ENCODE data around the gene HIF3A.
A peak's percentile ranks its signal among the peaks of the same experiment; 100 is the strongest.
"Not testable (repeated sequence)": the region's sequence is repeated elsewhere in the genome, so short reads cannot be mapped to it uniquely, and the experiment has no call there.

The HIF3A gene

DNA sequence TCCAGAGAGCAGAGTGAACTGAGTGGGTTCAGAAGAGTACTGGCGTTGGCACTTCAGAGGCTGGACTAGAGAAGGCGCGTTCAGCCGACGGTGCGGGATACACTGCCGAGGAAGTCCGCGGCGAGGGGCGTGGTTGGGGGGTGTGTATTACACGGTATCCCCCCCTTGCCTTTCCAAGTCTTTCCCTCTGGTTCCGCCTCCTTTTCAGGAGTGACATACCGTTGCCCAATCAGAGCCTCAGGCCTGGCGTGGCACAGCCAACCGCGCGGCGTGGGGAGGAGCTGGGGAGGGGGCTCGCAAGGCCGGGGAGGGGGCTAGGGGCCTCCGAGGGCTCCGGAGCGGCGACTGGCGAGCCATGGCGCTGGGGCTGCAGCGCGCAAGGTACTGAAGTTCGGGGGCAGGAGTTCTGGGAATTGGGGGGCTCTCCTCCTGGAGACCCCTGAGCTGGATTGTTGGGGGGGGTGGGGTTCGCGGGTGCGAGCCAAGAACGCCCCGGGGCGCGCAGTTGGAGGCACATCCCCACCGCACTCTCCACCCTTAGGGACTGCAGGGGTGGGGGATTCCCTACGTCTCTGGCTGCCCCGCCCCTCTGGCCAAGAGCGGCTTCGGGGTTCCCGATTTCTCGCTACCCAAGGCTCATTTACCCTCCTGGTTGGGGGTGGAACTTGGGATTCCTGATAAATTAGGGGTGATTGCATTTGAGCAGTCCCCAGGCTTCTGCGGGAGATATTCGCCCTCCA lies at the start of gene HIF3A:
HIF3A (plus strand) TSS at position 321 of the 740 bp plus-strand sequence; CDS start at position 356, 35 bp downstream.
- DNase-seq: no peak

GRCh38 chr19:46250076-46250735 lies 46.6 kb upstream of the HIF3A start:
- DNase-seq: no peak

DNA sequence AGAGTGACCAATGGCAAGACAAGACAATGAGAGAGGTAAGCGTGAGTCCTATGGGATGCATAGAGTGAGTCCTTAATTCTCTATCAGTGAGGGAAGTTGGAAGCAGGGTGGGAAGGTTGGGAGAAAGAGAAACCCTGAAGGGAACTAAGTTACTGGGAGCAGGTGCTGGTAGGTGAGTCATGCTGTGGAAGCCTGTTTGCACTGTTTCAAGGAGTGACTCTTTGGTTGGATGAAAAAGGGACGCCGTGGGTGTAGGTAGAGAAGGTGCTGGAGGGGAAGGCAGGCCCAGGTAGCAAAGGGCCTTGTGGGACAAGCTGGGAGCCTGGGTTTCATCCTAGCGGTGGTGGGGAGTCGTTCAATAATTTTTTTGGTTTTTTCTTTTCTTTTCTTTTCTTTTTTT lies 45.4 kb upstream of the HIF3A start:
- no peak for DNase-seq

DNA sequence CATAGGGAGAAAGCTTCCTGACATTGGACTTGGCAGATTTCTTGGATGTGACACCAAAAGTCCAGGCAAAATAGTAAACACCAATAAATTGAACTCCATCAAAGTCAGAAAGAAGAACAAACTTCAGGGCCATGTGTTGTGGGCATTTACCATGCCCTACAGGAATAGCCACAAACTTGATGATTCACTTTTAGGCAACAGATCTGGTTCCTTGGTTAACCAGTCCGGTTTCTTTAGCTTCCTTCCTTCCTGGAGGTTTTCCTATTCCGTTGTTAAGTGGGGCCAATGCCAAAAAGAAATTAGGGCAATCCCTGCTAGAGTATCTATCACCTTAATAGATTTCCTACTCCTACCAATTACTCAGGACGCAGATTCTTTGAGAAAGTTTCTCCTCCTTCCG lies 42.1 kb upstream of the HIF3A start:
- DNase-seq: no peak

- DNase-seq: no peak
Observed at GRCh38 chr19:46256855-46257254, 40.0 kb upstream of the HIF3A start.

DNA sequence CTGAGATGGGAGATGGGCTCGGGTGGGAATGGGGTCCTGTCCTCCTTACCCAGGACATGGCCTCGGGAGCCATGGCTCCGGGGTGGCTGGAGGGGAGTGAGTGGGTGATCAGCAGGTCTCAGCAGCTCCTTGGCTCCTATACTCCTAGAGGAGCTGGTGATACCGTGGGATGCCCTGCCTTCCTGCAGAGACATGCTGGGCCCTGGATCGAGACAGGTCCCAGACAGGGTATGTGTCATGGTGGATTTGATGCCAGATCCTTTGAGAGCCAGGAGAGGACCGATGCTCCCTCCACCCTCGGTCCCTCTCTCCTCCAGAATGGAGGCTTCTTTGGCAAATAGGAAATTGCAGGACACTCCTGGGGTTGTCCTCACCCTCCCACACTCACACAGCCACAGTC lies 35.3 kb upstream of the HIF3A start:
- not testable (repeated sequence) for DNase-seq

DNA sequence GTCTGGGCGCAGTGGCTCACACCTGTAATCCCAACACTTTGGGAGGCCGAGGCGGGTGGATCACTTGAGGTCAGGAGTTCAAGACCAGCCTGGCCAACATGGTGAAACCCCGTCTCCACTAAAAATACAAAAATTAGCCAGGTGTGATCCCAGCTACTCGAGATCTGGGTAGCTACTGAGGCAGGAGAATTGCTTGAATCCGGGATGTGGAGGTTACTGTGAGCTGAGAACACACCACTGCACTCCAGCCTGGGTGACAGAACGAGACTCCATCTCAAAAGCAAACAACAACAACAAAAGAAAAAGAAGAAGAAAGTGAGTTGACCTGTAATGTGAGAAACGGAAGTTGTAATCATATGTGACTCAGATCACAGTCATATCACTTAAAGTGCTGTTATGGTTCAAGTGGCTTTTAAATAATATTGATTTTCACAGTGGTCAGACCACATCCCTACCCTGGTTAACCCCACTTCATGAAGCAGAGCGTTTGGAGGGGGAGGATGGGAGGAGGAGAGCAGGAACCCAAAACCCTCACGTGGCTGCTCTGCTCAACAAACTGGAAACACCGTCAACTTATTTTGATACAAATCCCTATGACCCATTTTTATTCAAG lies 34.1 kb upstream of the HIF3A start:
- DNase-seq: peak; percentile 29

DNA sequence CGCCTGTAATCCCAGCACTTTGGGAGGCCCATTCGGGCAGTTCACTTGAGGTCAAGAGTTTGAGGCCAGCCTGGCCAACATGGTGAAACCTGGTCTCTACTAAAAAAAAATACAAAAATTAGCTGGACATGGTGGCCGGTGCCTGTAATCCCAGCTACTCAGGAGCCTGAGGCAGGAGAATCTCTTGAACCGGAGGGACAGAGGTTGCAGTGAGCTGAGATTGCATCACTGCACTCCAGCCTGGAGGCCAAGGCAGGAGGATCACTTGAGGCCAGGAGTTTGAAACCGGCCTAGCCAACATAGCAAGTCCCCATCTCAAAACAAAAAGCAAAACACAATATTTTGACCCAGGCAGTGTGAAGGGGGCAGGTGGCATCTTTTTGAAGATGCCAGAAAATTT lies 32.0 kb upstream of the HIF3A start:
- DNase-seq: not testable (repeated sequence)

DNA sequence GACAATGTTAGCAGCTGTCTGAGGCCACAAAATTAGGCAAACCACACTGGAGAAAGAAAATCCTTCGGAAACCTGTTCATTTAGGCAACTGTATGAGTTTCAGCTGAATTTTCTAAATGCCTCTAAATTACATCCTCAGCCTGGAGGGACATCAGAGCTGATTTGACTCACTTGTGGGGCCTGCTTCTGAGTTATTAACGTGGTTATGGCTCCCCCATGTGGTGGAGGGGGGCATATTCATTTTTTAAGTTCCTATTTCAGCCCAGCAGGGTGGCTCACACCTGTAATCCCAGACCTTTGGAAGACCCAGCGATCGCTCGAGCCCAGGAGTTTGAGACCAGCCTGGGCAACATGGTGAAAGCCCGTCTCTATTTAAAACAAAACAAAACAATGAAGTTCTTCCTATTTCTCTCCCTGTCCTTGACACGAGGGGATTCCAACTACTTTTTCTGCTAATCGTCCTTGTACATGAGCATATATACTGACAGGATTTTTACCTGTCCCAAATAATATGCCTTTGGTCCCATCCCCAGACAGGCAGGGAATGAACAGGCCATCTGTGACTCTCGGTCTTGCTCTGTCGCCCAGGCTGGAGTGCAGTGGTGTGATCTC lies 31.5 kb upstream of the HIF3A start:
- peak; percentile 61 for DNase-seq

DNA sequence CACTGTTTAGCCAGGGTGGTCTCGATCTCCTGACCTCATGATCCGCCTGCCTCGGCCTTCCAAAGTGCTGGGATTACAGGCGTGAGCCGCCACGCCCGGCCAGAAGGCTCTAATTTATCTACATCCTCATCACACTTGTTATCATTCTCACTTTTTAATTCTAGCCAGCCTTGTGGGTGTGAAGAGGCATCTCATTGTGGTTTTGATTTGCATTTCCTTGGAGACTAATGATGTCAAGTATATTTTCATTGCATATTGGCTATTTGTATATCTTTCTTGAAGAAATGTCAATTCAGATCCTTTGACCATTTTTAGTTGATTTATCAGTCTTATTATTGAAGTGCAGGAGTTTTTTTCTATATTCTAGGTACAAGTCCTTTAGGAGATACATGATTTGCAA lies 27.7 kb upstream of the HIF3A start:
- DNase-seq: no peak

DNA sequence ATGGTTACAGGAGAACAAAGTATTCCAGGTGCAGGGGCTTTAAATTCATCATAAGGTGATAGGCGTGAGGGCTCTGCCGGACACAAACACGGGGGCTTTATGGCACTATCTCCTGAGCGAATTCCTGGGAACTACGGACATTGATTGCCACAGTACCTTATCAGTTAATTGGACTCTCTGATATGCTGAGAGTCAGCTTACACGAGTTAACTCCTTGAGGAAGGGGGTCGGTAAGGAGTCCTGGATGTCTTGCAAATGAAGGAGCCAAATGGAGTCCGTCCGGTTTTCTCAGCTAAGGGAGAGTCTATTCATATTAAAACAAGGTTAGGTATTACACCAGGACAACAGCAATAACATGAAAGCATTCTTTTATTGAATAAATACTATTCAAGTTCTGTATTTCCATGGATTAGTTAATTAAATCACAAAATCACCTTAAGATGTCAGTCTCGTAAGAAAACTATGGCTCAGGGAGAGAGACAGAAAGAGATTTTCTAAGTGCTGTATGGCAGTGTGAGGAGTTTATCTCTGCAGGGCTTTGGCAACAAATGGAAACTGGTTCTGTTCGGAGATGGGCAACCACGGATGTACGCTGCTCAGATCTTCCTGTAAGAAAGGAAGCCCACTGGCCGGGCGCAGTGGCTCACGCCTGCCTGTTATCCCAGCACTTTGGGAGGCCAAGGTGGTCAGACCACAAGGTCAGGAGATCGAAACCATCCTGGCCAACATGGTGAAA lies 26.2 kb upstream of the HIF3A start:
- no peak for DNase-seq

- DNase-seq: no peak
Observed at GRCh38 chr19:46271481-46272197, 25.2 kb upstream of the HIF3A start.

DNA sequence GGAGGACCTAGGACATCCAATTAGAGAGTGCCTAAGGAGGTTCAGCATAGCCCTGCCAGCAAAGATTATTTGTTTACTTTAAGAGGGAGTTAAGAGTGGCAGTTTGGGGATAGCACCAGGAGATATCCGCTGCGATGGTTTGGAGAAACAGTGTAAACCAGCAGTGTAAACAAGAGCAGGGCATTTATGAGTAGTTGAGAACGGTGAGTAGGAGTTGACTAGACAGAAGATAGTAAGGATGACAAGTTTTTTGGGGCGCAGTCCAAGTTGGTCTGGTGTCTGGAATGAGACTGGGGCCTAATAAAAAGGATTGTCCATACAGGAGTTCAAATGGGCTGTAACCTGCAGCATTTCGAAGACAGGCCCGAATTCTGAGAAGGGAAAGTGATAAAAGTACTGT lies 22.9 kb upstream of the HIF3A start:
- DNase-seq: not testable (repeated sequence)

DNA sequence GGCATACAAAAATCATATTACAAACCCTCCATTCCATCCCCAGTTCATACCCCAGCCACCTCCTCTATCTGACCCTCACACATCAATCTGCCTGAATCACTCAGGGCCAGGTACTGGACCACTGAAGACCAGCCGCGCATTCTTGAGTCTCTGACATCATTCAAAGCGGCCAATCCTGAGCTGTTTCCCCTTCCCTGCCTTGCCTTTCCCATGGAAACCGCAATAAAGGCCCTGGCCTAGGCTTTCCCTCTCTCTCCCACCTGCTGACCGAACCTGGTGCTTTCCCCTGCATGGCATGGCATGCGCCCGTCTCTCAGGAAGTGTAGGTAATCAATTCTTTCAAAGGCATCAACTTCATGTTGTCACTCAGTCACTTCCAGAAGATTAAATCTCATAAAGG lies 17.7 kb upstream of the HIF3A start:
- DNase-seq: no peak

- no peak for DNase-seq
Observed at GRCh38 chr19:46283771-46284170, 13.1 kb upstream of the HIF3A start.

DNA sequence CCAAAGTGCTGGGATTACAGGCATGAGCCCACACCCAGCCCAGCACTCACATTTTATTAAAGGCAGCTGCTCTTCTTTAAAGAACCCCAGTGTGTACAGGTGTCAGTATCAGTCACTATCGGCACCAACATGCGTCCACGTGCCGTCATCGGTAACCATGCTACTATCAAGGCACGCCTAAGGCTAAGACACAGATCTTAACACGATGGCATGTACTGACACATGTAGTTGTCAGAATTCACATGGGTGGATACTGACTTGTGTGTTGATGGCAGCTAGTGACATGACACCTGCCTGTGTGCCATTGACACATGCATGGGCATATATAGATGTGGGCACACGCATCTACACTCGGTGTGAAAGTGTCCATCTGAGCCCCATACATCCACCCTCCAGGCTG lies 12.2 kb upstream of the HIF3A start:
- DNase-seq: no peak

- DNase-seq: no peak
Observed at GRCh38 chr19:46287585-46287984, 9.3 kb upstream of the HIF3A start.

DNA sequence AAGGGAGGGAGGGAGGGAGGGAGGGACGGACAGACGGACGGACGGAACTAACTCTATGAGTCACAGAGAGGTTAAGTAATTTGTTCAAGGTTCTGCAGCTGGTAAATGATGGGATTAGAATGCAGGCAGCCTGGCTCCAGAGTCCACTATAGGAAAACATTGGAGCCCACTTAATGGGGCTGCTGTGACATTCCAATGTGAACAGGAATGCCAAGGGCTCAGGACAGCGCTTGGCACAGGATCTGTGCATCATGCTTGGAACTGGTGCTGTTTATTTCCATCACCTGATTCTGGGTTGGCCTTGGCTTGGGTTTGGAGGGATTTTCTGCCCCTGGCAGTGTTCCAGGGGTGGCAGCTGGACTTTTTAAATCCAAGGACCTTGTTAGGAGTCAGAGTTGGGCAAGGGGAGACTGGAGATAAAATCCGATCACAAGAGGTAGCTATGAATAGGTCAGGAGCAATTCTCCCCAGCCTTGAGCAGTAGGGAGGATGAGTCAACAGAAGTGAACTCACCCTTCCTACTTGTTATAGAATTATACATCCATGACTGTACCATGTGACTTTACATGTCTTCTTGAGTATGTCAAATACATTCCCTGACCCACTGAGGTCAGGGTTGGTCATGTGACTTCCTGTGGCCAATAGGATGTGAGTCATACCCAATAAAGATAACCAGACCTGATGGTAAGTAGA lies 7.8 kb upstream of the HIF3A start:
- DNase-seq: no peak

DNA sequence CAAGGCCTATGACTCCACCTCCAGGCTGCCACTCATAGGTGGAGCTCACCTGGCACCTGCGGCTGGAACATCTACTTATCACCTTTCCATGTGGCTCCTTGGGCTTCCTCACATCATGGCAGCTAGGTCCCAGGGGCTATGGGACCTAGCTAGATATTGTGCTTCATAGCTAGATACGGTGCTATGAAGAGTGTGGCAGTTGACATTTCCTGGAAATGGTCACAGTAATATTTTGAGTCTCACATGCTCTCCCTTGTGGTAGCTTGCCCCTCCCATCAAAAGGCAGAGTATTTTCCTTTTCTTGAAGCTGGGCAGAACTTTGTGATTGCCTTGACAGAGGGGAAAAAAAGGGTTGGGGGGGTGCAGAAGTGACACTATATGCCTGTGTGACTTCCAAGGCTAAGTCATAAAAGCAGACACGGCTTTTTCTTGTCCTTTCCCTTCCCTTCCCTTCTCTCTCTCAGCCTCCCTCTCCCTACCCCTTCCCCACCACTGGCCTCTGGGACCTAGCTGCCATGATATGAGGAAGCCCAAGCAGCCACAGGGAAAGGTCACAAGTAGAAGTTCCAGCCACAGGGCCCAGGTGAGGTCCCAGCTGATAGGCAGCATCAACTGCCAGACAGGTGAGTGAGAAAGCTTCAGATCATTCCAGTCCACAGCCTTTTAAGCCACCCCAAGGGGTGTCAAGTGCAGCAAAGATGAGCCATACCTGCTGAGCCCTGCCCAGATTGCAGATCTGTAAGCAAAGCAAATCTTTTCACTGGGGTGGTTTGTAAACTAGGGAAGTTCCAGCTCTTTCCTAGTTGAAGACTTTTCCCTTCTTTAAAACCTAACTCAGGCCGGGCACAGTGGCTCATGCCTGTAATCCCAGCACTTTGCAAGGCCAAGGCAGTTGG lies 6.9 kb upstream of the HIF3A start:
- no peak for DNase-seq

- DNase-seq: no peak
Observed at GRCh38 chr19:46291829-46292228, 5.0 kb upstream of the HIF3A start.

- no peak for DNase-seq
Observed at GRCh38 chr19:46294494-46294893, 2.3 kb upstream of the HIF3A start.
